Loucy (cell line): ENCODE results near the gene PANK1.

Experiments
- H2AFZ ChIP-seq: fragments of 200-600 bp; sonication (generic); 2 replicates; pipeline ENCODE4 v1.6.0; 2016; ENCODE audit warnings: antibody characterized with exemption, mild to moderate bottlenecking, low read length, moderate library complexity
- H3F3A ChIP-seq: fragments of 200-600 bp; 2 replicates; pipeline ENCODE4 v1.6.0; 2016; ENCODE audit warnings: antibody characterized with exemption, low read depth, mild to moderate bottlenecking
- H3K27me3 ChIP-seq: fragments of 200-600 bp; sonication (generic); 2 replicates; pipeline ENCODE4 v1.6.1; 2014; ENCODE audit warnings: low read length, mild to moderate bottlenecking; ENCODE audit not compliant: insufficient read depth, poor library complexity, severe bottlenecking
- H3K36me3 ChIP-seq: fragments of 200-600 bp; sonication (generic); 2 replicates; pipeline ENCODE4 v1.6.1; 2016; ENCODE audit warnings: low read length; ENCODE audit not compliant: insufficient read depth
- H3K4me1 ChIP-seq: fragments of 200-600 bp; sonication (generic); 2 replicates; pipeline ENCODE4 v1.5.1; 2014; ENCODE audit warnings: low read length, mild to moderate bottlenecking; ENCODE audit not compliant: insufficient read depth, poor library complexity, severe bottlenecking
- H3K4me2 ChIP-seq: fragments of 200-600 bp; sonication (generic); 2 replicates; pipeline ENCODE4 v1.6.0; 2014; ENCODE audit warnings: antibody characterized with exemption, low read length, low read depth, mild to moderate bottlenecking; ENCODE audit not compliant: poor library complexity, severe bottlenecking
- H3K4me3 ChIP-seq: fragments of 200-600 bp; sonication (generic); 2 replicates; pipeline ENCODE4 v1.5.1; 2014; ENCODE audit warnings: low read length, mild to moderate bottlenecking, mixed read lengths; ENCODE audit not compliant: poor library complexity, severe bottlenecking
- H3K79me2 ChIP-seq: fragments of 200-600 bp; sonication (generic); 2 replicates; pipeline ENCODE4 v1.6.1; 2014; ENCODE audit warnings: low read length; ENCODE audit not compliant: insufficient read depth
- H3K9ac ChIP-seq: fragments of 200-600 bp; sonication (generic); 2 replicates; pipeline ENCODE4 v1.6.0; 2014; ENCODE audit warnings: mild to moderate bottlenecking, low read depth, low read length, moderate library complexity; ENCODE audit not compliant: poor library complexity, severe bottlenecking
- H3K9me2 ChIP-seq: fragments of 200-600 bp; sonication (generic); replicated peaks from 2 replicates; pipeline ENCODE4 v1.6.1; 2016; ENCODE audit warnings: low read depth, low read length, mixed read lengths
- H3K9me3 ChIP-seq: fragments of 200-600 bp; sonication (generic); 2 replicates; pipeline ENCODE4 v1.6.1; 2014; ENCODE audit warnings: mild to moderate bottlenecking, antibody characterized with exemption, low read length, low read depth; ENCODE audit not compliant: insufficient read depth
- H4K20me1 ChIP-seq: fragments of 200-600 bp; sonication (generic); 2 replicates; pipeline ENCODE4 v1.6.0; 2014; ENCODE audit warnings: antibody characterized with exemption, low read length, mild to moderate bottlenecking; ENCODE audit not compliant: insufficient read depth, poor library complexity, severe bottlenecking
- CTCF ChIP-seq: fragments of 200-600 bp; sonication (generic); conservative IDR thresholded peaks from 2 replicates; pipeline ENCODE4 v1.5.1; 2014; ENCODE audit warnings: mild to moderate bottlenecking, antibody characterized with exemption, low read length
- EZH2phosphoT487 ChIP-seq: fragments of 200-600 bp; IDR thresholded peaks from 2 replicates; pipeline ENCODE4 v1.6.1; 2018; ENCODE audit warnings: antibody characterized with exemption, mild to moderate bottlenecking, moderate library complexity, borderline replicate concordance

Gene PANK1

GRCh38 chr10:89690027-89690426, 45.0 kb upstream of the PANK1 start:
- Histone ChIP-seq H3K9ac (no peak overlapping the region), H4K20me1 (no peaks in the 10 kb centered on the region)
- TF ChIP-seq EZH2phosphoT487 (no peak), CTCF (no peak)

GRCh38 chr10:89685936-89686335, 40.9 kb upstream of the PANK1 start:
- Histone ChIP-seq H3K79me2 (no peaks in the 10 kb centered on the region), H3K9me3 (no peaks in the 10 kb centered on the region), H4K20me1 (no peaks in the 10 kb centered on the region), H3K9ac (no peak overlapping the region), H3K27me3 (no peaks in the 10 kb centered on the region), H2AFZ (peak overlapping the region; percentile 5; the same call in 1 of the 2 replicates), H3K36me3 (no peaks in the 10 kb centered on the region), H3F3A (no peaks in the 10 kb centered on the region), H3K4me3 (peak overlapping the region; percentile 4), H3K4me2 (peak overlapping the region; percentile 65), H3K9me2 (no peaks in the 10 kb centered on the region), H3K4me1 (peaks cover 24% of the 10 kb centered on the region)
- TF ChIP-seq CTCF (no peak), EZH2phosphoT487 (no peak)

More at GRCh38 chr10:89690027-89690426, 45.0 kb upstream of the PANK1 start:
- no peaks in the 10 kb centered on the region for H3K27me3 ChIP-seq
- H3K9me2 ChIP-seq, result no peaks in the 10 kb centered on the region
- no peaks in the 10 kb centered on the region for H3K9me3 ChIP-seq
- peaks cover 16% of the 10 kb centered on the region for H3K4me1 ChIP-seq
- H3K36me3 ChIP-seq, result no peaks in the 10 kb centered on the region
- no peak overlapping the region for H3K4me2 ChIP-seq
- no peaks in the 10 kb centered on the region for H3F3A ChIP-seq
- H3K79me2 ChIP-seq, result no peaks in the 10 kb centered on the region
- no peak overlapping the region for H2AFZ ChIP-seq
- no peak overlapping the region for H3K4me3 ChIP-seq

DNA sequence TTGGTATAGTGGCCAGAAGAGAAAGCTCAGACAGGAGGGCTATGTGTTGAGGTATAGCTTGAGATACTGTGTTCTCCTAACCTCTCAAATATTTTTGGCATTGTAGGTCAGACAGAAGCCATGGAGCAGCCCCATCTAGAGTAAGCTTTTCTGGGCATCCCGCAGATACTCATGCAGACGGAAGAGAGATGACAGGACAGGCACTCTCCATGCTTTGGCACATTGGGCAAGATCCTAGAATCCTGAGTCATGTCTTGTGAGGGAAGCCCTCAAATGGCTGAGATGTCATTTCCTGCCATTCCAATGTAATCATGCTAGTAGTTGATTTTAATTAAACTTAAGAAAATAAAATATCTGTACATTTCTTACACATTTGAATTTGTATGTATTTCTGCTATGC, 39.6 kb upstream of the PANK1 start:
- no peak for TF ChIP-seq CTCF
- TF ChIP-seq EZH2phosphoT487, result no peak
- H3K9me3 ChIP-seq, result no peaks in the 10 kb centered on the region
- H2AFZ ChIP-seq, result no peak overlapping the region
- no peaks in the 10 kb centered on the region for H3K79me2 ChIP-seq
- H4K20me1 ChIP-seq, result no peaks in the 10 kb centered on the region
- H3K36me3 ChIP-seq, result no peaks in the 10 kb centered on the region
- no peaks in the 10 kb centered on the region for H3K9me2 ChIP-seq
- H3K4me1 ChIP-seq, result peaks cover 24% of the 10 kb centered on the region
- H3F3A ChIP-seq, result no peaks in the 10 kb centered on the region
- no peak overlapping the region for H3K9ac ChIP-seq
- no peak overlapping the region for H3K4me2 ChIP-seq
- no peaks in the 10 kb centered on the region for H3K27me3 ChIP-seq
- no peak overlapping the region for H3K4me3 ChIP-seq
